Aorta (tissue), 5 donors: ENCODE data around the gene LLGL2. TPM values are rescaled to one million over a fixed set of nuclear protein-coding genes. Genes with fewer than 3 reads are reported as not detected.

ENCODE experiments used
- ATAC-seq: fragments of 200-7000 bp; cut with Tn5 transposase; one replicate; pipeline ENCODE4 v1.9.1; 2022; ENCODE audit warnings: moderate library complexity; ENCODE audit not compliant: low FRiP score
- DNase-seq, 2 donors: peaks; one replicate each; pipeline ENCODE4 v3.0.0-alpha.2; 2020
- H3K27ac ChIP-seq, 2 donors: one replicate each; pipeline ENCODE4 v1.5.1; 2013; ENCODE audit warnings: low read length in 2 of 2, mild to moderate bottlenecking in 2 of 2, moderate library complexity in 2 of 2, control low read depth in 1 of 2, inconsistent platforms in 1 of 2, low read depth in 1 of 2
- H3K27me3 ChIP-seq, 2 donors: one replicate each; pipeline ENCODE4 v1.6.1; 2013; ENCODE audit warnings: control low read depth in 1 of 2, low read length in 1 of 2, mild to moderate bottlenecking in 1 of 2, moderate library complexity in 1 of 2; ENCODE audit not compliant: insufficient read depth in 2 of 2, control insufficient read depth in 1 of 2
- H3K36me3 ChIP-seq, 2 donors: one replicate each; pipeline ENCODE4 v1.6.1; 2013; ENCODE audit warnings: control low read depth in 1 of 2, low read length in 1 of 2, mild to moderate bottlenecking in 1 of 2; ENCODE audit not compliant: insufficient read depth in 2 of 2, control insufficient read depth in 1 of 2
- H3K4me1 ChIP-seq, 2 donors: one replicate each; pipeline ENCODE4 v1.6.1; 2013; ENCODE audit warnings: low read length in 2 of 2, control low read depth in 1 of 2, mild to moderate bottlenecking in 1 of 2, moderate library complexity in 1 of 2; ENCODE audit not compliant: insufficient read depth in 2 of 2, control insufficient read depth in 1 of 2
- H3K4me3 ChIP-seq, 2 donors: one replicate each; pipeline ENCODE4 v1.5.1; 2013; ENCODE audit warnings: low read length in 2 of 2, control low read depth in 1 of 2, mild to moderate bottlenecking in 1 of 2
- H3K9me3 ChIP-seq: one replicate; pipeline ENCODE4 v1.6.1; 2013; ENCODE audit warnings: mild to moderate bottlenecking, low read length; ENCODE audit not compliant: control insufficient read depth
- WGBS, 2 donors: extraction: QIAGEN DNeasy Blood & Tissue Kit; methylation state at CpG; one replicate each; pipeline ENCODE4 v1.1.7; 2013; 5-methylcytosine and 5-hydroxymethylcytosine counted together
- intact Hi-C, 2 donors: fragments of 100-400 bp; cut with DNase I; formaldehyde crosslinking; loops; one replicate each; pipeline versions ENCODE4 v1.14.2 to v1.15.0; 2022
- microRNA-seq, 2 donors: library from miRNA; unstranded; fragments of <30 nt; microRNA quantifications; one replicate each; pipeline ENCODE4 v1.2.0, GENCODE V29; 2020
- polyA plus RNA-seq, 2 donors: library from polyadenylated mRNA; stranded (reverse); fragments of 200-250 nt; gene quantifications; one replicate each; pipeline ENCODE4 v1.2.3, GENCODE V29; 2013
- total RNA-seq, 2 donors: library from RNA; stranded (reverse); fragmentation: NEBNext Ultra II Directional; extraction: Animal tissue kit (Norgen Biotek cat#: 25700); gene quantifications; one replicate each; pipeline ENCODE4 v1.2.1, GENCODE V29; 2021
- donor health status: healthy with polysubstance abuse.
- donor health status: Bipolar disorder and iron deficiency.
- donor health status: DM: no; HTN: no; CAD: no.
- donor health status: DM: no; HTN: no; CAD: no.
- donor health status: DM: yes; HTN: yes; CAD: no.

The LLGL2 gene
- total and polyA plus RNA-seq, 4 donors = 9.7 to 14.4 (median 10.6) TPM

DNA sequence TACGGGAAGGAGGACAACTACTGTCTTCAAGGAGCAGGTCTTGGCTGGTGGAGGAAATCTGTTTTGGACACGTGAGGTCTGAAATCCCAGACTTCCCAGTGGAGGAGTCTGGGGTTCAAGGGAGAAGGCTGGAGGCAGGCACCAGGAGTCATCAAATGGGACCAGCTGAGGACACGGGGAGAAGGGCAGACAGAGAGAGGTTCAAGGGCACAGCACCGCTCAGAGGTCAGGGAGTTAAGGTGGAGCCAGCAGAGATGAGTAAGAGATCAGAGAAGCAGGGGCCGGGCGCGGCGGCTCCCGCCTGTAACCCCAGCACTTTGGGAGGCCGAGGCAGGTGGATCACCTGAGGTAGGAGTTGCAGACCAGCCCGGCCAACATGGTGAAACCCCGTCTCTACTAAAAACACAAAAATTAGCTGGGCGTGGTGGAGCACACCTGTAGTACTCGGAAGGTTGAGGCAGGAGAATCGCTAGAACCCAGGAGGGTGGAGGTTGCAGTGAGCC lies 97.3 kb downstream of the LLGL2 start:
- Histone ChIP-seq H3K9me3 (no peaks in the 10 kb centered on the region), H3K27me3 (no peaks in the 10 kb centered on the region), H3K4me1 (no peaks in the 10 kb centered on the region), H3K4me3 (no peak overlapping the region), H3K27ac (no peak overlapping the region), H3K36me3 (no peaks in the 10 kb centered on the region)
- DNase-seq (no peak), ATAC-seq (no peak)
- 92% methylated on average over 15 of the region's 15 CpGs for WGBS, 2 donors
- intact Hi-C loops = no loop called here

DNA sequence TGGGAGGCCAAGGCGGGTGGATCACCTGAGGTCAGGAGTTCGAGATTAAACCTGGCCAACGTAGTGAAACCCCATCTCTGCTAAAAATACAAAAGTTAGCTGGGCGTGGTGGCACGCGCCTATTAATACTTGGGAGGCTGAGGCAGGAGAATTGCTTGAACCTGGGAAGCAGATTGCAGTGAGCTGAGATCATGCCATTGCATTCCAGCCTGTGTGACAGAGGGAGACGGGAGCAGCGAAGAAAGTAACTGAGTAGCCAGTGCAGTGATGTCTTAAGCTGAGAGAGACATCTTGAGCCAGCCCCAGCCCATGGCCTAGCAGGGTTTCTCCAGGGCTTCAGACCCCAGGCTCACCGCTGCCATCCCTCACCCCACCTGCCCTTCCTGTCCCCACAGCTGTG lies 97.9 kb downstream of the LLGL2 start:
- H3K27me3 ChIP-seq = no peaks in the 10 kb centered on the region
- H3K27ac ChIP-seq = no peak overlapping the region
- 56 to 60% methylated on average over 9 of the region's 9 CpGs for WGBS, 2 donors
- no peaks in the 10 kb centered on the region for H3K4me1 ChIP-seq
- H3K36me3 ChIP-seq = no peaks in the 10 kb centered on the region
- intact Hi-C loops = no loop called here
- no peaks in the 10 kb centered on the region for H3K9me3 ChIP-seq
- no peak overlapping the region for H3K4me3 ChIP-seq
- DNase-seq (no peak), ATAC-seq (no peak)

DNA sequence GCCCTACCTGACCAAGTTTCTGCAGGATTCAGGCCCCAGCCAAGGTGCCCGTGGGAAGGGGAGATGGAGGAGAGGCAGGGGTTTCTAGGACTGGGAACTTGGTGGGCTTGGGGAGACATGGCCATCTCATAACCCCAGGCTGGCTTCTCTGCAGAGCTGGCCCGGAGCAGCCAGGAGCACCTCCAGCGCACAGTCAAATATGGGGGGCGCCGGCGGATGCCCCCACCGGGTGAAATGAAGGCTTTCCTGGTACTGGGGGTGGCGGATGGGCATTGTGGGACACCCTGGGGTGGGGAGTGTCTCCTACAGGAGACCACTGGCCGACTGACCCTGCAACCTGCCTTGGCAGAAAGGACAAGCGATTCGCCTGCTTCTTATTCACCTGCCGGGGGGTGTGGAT lies 98.5 kb downstream of the LLGL2 start:
- H3K27ac ChIP-seq = no peak overlapping the region
- intact Hi-C loops = no loop called here
- no peaks in the 10 kb centered on the region for H3K27me3 ChIP-seq
- H3K4me1 ChIP-seq = no peaks in the 10 kb centered on the region
- 87 to 90% methylated on average over 12 of the region's 12 CpGs for WGBS, 2 donors
- H3K9me3 ChIP-seq = no peaks in the 10 kb centered on the region
- DNase-seq = no peak
- no peaks in the 10 kb centered on the region for H3K36me3 ChIP-seq
- no peak overlapping the region for H3K4me3 ChIP-seq
- ATAC-seq = no peak

Small RNA genes within 50 kb of the gene (microRNA-seq; reads per million reads assigned to microRNA genes)
- 0 reads per million in 2 donors for gene MIR6785

Other genes with a start within 250 kb of the LLGL2 start
- gene SLC25A19, start 236.3 kb upstream of the LLGL2 start, total RNA-seq = 10 to 100 TPM in 1 of 2 donors, 1 to 10 TPM in 1; 8.0 to 15.7 TPM
- 1 to 10 TPM; 5.0 to 7.8 TPM for gene SLC25A19, start 236.3 kb upstream of the LLGL2 start, polyA plus RNA-seq
- gene GRB2, start 120.0 kb upstream of the LLGL2 start, total RNA-seq = 100 to 1,000 TPM in 1 of 2 donors, 10 to 100 TPM in 1; 96.8 to 106 TPM
- 10 to 100 TPM; 36.6 to 38.2 TPM for gene GRB2, start 120.0 kb upstream of the LLGL2 start, polyA plus RNA-seq
- gene TMEM94, start 69.1 kb upstream of the LLGL2 start, total RNA-seq = 10 to 100 TPM; 51.5 to 74.8 TPM
- 10 to 100 TPM; 19.5 to 54.6 TPM for gene TMEM94, start 69.1 kb upstream of the LLGL2 start, polyA plus RNA-seq
- 10 to 100 TPM; 61.5 to 63.4 TPM for gene CASKIN2, start 10.2 kb upstream of the LLGL2 start, total RNA-seq
- gene CASKIN2, start 10.2 kb upstream of the LLGL2 start, polyA plus RNA-seq = 1 to 10 TPM; 4.0 to 8.9 TPM
- gene TSEN54, start 9.2 kb upstream of the LLGL2 start, total RNA-seq = 10 to 100 TPM; 10.8 to 14.0 TPM
- gene TSEN54, start 9.2 kb upstream of the LLGL2 start, polyA plus RNA-seq = 10 to 100 TPM in 1 of 2 donors, 1 to 10 TPM in 1; 8.8 to 27.3 TPM
- 100 to 1,000 TPM; 113 to 279 TPM for gene MYO15B, start 62.1 kb downstream of the LLGL2 start, total RNA-seq
- gene MYO15B, start 62.1 kb downstream of the LLGL2 start, polyA plus RNA-seq = 100 to 1,000 TPM; 125 to 151 TPM
- gene SMIM5, start 107.7 kb downstream of the LLGL2 start, total RNA-seq = 1 to 10 TPM in 1 of 2 donors, under 1 TPM in 1; 0.23 to 1.2 TPM
- 1 to 10 TPM in 1 of 2 donors, under 1 TPM in 1; 0.05 to 2.1 TPM for gene SMIM5, start 107.7 kb downstream of the LLGL2 start, polyA plus RNA-seq
- 10 to 100 TPM; 11.4 to 26.1 TPM for gene RECQL5, start 141.5 kb downstream of the LLGL2 start, total RNA-seq
- 10 to 100 TPM in 1 of 2 donors, 1 to 10 TPM in 1; 3.3 to 40.6 TPM for gene RECQL5, start 141.5 kb downstream of the LLGL2 start, polyA plus RNA-seq
- gene SAP30BP, start 141.6 kb downstream of the LLGL2 start, total RNA-seq = 10 to 100 TPM; 72.6 to 78.6 TPM
- gene SAP30BP, start 141.6 kb downstream of the LLGL2 start, polyA plus RNA-seq = 100 to 1,000 TPM in 1 of 2 donors, 10 to 100 TPM in 1; 43.3 to 127 TPM
- gene ITGB4, start 195.8 kb downstream of the LLGL2 start, total RNA-seq = 10 to 100 TPM; 40.3 to 69.5 TPM
- gene ITGB4, start 195.8 kb downstream of the LLGL2 start, polyA plus RNA-seq = 10 to 100 TPM in 1 of 2 donors, 1 to 10 TPM in 1; 7.5 to 13.9 TPM
- gene GALK1, start 239.5 kb downstream of the LLGL2 start, total RNA-seq = 10 to 100 TPM; 16.8 to 27.1 TPM
- 10 to 100 TPM; 16.9 to 44.8 TPM for gene GALK1, start 239.5 kb downstream of the LLGL2 start, polyA plus RNA-seq